ENCODE data around the gene STXBP2.

The STXBP2 gene

DNA sequence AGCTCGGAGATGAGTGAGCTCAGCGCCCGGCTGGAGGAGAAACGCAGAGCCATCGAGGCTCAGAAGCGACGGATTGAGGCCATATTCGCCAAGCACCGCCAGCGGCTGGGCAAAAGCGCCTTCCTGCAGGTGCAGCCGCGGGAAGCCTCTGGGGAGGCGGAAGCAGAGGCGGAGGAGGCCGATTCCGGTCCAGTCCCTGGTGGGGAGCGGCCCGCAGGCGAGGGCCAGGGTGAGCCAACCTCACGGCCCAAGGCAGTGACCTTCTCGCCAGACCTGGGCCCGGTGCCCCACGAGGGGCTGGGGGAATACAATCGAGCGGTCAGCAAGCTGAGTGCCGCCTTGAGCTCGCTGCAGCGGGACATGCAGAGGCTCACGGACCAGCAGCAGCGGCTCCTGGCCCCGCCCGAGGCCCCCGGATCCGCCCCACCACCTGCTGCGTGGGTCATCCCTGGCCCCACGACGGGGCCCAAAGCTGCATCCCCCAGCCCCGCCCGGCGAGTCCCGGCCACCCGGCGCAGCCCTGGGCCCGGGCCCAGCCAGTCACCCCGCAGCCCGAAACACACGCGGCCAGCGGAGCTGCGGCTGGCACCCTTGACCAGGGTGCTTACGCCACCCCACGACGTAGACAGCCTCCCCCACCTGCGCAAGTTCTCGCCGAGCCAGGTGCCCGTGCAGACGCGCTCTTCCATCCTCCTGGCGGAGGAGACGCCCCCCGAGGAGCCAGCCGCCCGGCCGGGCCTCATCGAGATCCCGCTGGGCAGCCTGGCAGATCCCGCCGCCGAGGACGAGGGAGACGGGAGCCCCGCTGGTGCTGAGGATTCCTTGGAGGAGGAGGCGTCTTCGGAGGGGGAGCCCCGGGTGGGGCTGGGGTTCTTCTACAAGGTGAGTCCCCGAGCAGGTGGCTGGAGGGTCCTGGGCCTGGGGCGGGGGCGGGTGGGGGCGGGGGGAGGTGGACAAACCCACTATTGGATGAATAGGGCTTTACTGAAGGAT, 24.3 kb upstream of the STXBP2 start:
- Histone ChIP-seq H3K4me2 (no peak overlapping the region), H3K36me3 (peaks cover 14% of the 10 kb centered on the region), H3K27ac (no peak overlapping the region), H3K27me3 (no peaks in the 10 kb centered on the region), H4K20me1 (0 out of 2 replicates have a peak, but pooled peaks cover 6% of the 10 kb centered on the region), H3K9ac (no peak overlapping the region), H3K4me1 (no peaks in the 10 kb centered on the region), H3K4me3 (no peak overlapping the region), H3K9me3 (no peaks in the 10 kb centered on the region)
- TF ChIP-seq Cebpa-rat (IDR thresholded peaks at IDR 0.05): no peak

DNA sequence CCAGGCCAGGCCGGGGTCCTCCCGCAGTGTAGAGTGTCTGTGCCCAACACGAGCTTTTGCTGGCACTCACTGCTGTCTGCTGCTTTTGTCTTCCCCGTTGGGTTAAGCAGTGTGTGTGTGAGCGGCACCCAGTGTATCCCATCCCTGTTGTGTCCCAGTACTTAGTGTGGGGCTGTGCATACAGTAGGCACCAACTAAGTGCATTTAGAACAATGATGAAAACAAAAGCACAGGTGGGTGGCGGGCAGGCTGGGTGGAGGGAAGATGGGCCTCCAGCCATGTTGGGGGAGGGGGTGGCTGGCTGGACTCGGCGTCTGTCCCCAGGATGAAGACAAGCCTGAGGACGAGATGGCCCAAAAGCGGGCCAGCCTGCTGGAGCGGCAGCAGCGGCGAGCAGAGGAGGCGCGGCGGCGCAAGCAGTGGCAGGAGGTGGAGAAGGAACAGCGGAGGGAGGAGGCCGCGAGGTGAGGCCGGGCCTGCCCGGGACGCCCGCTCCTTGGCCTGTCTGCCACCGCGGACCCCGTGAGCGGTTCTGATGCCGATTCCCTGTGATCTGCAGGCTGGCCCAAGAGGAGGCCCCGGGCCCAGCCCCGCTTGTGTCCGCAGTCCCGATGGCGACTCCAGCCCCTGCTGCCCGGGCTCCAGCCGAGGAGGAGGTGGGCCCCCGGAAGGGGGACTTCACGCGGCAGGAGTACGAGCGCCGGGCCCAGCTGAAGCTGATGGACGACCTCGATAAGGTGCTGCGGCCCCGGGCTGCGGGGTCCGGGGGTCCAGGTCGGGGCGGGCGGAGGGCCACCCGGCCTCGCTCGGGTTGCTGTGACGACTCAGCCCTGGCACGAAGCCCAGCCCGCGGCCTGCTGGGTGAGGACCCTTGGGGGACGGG, 21.8 kb upstream of the STXBP2 start:
- Histone ChIP-seq H3K27me3 (no peaks in the 10 kb centered on the region), H3K4me2 (no peak overlapping the region), H3K27ac (no peak overlapping the region), H3K4me3 (no peak overlapping the region), H3K4me1 (no peaks in the 10 kb centered on the region), H3K9me3 (no peaks in the 10 kb centered on the region), H4K20me1 (peaks cover 22% of the 10 kb centered on the region; the same call in 1 of the 2 replicates), H3K9ac (no peak overlapping the region), H3K36me3 (peaks cover 38% of the 10 kb centered on the region)
- no peak for TF ChIP-seq Cebpa-rat (IDR thresholded peaks at IDR 0.05)

DNA sequence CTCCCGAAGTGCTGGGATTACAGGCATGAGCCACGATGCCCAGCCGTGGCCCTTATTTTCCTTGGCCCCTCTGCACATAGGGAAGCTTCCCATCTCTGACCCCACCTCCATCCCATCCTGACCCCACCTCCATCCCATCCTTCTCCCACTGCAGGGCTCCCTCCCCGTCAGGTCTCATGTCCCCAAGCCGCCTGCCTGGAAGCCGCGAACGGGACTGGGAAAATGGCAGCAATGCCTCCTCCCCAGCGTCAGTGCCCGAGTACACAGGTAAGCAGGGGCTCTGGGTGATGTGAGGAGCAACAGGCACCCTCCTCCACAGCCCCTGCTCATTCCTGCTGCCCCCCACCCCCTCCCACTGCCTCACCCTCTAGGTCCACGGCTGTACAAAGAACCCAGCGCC, 19.7 kb upstream of the STXBP2 start:
- no peak for TF ChIP-seq Cebpa-rat (IDR thresholded peaks at IDR 0.05)
- Histone ChIP-seq H3K4me1 (no peaks in the 10 kb centered on the region), H4K20me1 (peaks cover 27% of the 10 kb centered on the region)

DNA sequence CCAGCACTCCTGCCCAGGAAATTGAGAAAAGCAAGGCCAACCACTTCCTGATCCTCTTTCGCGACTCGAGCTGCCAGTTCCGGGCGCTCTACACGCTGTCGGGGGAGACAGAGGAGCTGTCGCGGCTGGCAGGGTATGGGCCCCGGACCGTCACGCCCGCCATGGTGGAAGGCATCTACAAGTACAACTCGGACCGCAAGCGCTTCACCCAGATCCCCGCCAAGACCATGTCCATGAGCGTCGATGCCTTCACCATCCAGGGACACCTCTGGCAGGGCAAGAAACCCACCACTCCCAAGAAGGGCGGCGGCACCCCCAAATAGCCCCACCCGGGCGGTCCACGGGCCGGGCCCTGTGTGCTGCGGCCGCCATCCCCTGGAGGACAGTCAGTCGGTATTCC, 19.2 kb upstream of the STXBP2 start:
- Histone ChIP-seq H3K4me3 (no peak overlapping the region), H4K20me1 (peaks cover 32% of the 10 kb centered on the region), H3K4me1 (no peaks in the 10 kb centered on the region), H3K27ac (no peak overlapping the region), H3K9me3 (no peaks in the 10 kb centered on the region), H3K36me3 (peaks cover 63% of the 10 kb centered on the region), H3K4me2 (no peak overlapping the region), H3K27me3 (no peaks in the 10 kb centered on the region), H3K9ac (no peak overlapping the region)
- TF ChIP-seq Cebpa-rat (IDR thresholded peaks at IDR 0.05): no peak

More for the DNA sequence above, 19.7 kb upstream of the STXBP2 start:
- H3K4me3 ChIP-seq: no peak overlapping the region
- H3K36me3 ChIP-seq: peaks cover 57% of the 10 kb centered on the region
- no peaks in the 10 kb centered on the region for H3K27me3 ChIP-seq
- H3K27ac ChIP-seq: no peak overlapping the region
- no peak overlapping the region for H3K4me2 ChIP-seq
- H3K9ac ChIP-seq: no peak overlapping the region
- H3K9me3 ChIP-seq: no peaks in the 10 kb centered on the region

DNA sequence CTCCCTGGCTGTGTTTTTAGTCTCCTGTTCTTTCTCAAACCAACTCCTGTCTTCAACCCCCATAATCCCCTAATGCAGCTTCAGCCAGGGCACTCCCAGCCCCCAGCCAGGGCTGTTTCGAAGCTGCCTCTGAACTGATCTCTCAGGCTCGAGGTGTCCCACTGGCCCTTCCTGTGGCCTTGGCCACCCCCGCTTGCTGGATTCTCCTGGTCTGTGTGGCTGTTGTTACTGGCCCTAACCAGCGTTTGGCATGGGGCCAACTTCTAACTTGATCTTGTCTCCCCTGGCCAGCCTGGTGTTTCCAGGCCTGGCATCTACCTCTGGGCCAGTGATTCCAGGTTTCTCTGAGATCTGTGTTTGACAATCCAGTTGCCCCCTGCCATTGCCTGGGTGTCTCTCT, 18.6 kb upstream of the STXBP2 start:
- H3K4me3 ChIP-seq: no peak overlapping the region
- H3K9me3 ChIP-seq: no peaks in the 10 kb centered on the region
- TF ChIP-seq Cebpa-rat (IDR thresholded peaks at IDR 0.05): no peak
- H3K36me3 ChIP-seq: peaks cover 69% of the 10 kb centered on the region
- H3K4me1 ChIP-seq: no peaks in the 10 kb centered on the region
- H3K27me3 ChIP-seq: no peaks in the 10 kb centered on the region
- no peak overlapping the region for H3K27ac ChIP-seq
- H3K4me2 ChIP-seq: no peak overlapping the region
- peaks cover 34% of the 10 kb centered on the region for H4K20me1 ChIP-seq
- no peak overlapping the region for H3K9ac ChIP-seq

DNA sequence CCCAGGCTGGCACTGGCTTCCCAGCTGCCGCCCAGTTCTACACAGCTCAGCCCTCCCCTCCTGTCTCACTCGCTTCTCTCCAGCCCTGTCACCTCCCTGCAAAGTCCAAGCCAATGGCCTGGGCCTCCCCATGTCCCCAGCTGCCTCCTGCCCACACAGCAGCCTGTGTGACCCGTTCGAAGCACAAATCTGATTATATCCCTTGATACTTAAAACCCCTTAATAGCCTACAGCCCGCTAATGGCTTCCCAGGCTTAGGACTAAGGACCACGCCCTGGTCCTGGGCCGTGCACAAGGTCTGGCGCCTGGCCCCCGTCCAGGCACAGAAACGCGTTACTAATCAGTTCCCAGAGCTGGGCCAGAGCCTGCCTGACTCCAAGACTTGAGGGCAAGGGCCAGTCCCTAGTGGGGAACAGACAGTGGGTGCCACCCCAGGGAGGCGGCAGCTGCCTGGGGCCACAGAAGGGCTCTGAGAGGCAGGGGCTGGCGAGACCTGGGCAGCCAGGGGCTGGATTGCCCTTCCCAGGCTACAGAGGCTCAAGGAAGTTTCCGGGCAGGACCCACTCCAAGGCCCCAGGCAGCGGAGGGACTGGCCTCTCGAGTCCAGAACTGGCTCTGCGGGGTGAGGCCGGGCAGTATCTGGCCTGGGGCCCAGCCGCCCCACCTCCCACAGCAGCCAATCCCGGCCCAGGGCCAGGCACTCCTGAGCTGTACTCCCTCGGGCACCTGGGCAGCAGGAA, 18.0 kb upstream of the STXBP2 start:
- peaks cover 75% of the 10 kb centered on the region for H3K36me3 ChIP-seq
- H3K4me3 ChIP-seq: no peak overlapping the region
- no peak overlapping the region for H3K9ac ChIP-seq
- no peak overlapping the region for H3K4me2 ChIP-seq
- H4K20me1 ChIP-seq: peaks cover 34% of the 10 kb centered on the region
- H3K27me3 ChIP-seq: no peaks in the 10 kb centered on the region
- no peak overlapping the region for H3K27ac ChIP-seq
- H3K4me1 ChIP-seq: no peaks in the 10 kb centered on the region
- H3K9me3 ChIP-seq: no peaks in the 10 kb centered on the region
- TF ChIP-seq Cebpa-rat (IDR thresholded peaks at IDR 0.05): no peak

DNA sequence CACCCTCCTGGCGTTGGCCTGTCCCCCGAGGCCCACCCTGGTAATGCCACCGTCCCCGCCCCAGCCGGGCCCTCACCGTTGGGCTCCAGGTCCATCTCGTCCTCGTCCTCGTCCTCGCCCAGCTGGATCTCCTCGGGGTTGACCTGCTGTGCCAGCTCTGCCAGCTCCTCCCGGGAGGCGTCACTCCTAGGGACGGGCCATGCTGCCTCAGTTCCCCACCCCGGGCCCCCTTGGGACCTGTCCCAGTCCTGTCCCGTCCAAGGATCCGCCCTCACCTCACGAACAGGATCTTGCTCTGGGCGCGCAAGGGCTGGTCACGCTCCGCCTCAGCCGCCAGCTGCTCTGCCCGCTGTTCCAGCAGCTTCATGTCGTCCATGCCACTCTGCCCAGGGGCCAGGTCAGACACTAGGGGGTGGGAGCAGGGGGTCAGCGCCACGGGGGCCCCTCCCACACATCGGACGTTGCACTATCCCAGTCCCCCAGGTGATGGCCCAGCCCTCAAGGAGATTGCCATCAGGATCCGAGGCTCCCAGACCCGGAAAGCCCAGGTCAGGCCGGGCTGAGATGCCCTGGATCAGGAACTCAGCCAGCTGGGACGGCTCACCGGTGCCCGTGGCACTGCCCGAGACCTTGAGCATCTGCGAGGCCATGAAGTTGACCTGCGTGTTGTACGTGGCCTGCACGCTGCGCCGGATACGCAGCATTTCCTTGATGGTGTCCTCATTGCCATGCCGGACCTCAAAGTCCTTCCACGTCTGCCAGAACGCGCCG, 17.1 kb upstream of the STXBP2 start:
- peaks cover 42% of the 10 kb centered on the region for H4K20me1 ChIP-seq
- peaks cover 84% of the 10 kb centered on the region for H3K36me3 ChIP-seq
- no peaks in the 10 kb centered on the region for H3K27me3 ChIP-seq
- no peak overlapping the region for H3K27ac ChIP-seq
- H3K9ac ChIP-seq: no peak overlapping the region
- H3K4me1 ChIP-seq: no peaks in the 10 kb centered on the region
- no peak overlapping the region for H3K4me3 ChIP-seq
- no peak for TF ChIP-seq Cebpa-rat (IDR thresholded peaks at IDR 0.05)
- H3K4me2 ChIP-seq: no peak overlapping the region
- no peaks in the 10 kb centered on the region for H3K9me3 ChIP-seq

DNA sequence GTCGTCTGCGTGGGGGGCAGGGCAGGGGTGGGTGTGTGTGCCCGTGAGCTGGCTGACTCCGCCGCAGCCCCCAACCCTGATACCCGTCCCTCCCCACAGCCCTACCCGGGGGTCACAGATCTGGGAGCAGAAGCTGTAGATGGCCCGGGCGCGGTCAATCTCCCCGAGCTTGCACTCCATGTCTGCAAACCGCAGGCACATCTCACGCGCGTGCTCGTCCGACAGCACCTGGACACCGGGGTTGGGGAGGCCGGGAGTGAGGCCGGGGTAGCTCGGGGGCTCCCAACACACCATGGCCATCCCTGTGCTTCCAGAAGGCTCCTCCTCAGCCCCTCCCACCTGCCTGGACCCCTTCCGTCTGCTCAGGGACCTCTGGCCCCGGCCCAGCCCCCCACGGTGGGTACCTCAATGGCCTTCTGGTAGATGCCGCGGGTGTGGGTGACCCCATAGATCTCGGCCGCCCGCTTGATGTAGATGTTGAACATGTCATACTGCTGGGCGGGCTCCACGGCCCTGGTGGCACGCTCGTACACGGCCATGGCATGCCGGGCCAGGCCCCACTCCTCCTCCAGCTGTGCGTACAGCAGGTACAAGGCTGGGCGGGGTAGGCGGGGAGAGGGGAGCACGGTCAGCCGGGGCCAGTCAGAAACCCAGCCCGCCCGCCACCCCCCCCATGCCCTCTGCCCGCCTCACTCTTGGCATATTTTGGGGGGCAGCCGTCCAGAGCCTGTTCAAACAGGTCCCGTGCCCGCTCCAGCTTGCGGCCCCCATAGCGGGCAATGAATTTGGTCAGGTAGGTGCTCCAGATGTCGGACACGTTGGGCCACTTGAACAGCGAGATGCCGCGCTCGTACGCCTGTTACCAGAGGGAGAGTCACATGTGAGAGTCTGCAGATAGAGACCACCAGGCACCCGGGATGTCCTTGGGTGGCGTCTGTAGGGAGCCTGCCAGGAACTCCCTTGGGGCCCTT, 16.2 kb upstream of the STXBP2 start:
- H3K9me3 ChIP-seq: no peaks in the 10 kb centered on the region
- H3K4me1 ChIP-seq: no peaks in the 10 kb centered on the region
- peaks cover 48% of the 10 kb centered on the region for H4K20me1 ChIP-seq
- H3K4me3 ChIP-seq: no peak overlapping the region
- H3K4me2 ChIP-seq: no peak overlapping the region
- H3K9ac ChIP-seq: no peak overlapping the region
- no peak overlapping the region for H3K27ac ChIP-seq
- TF ChIP-seq Cebpa-rat (IDR thresholded peaks at IDR 0.05): no peak
- peaks cover 93% of the 10 kb centered on the region for H3K36me3 ChIP-seq
- H3K27me3 ChIP-seq: no peaks in the 10 kb centered on the region

Measured in BLaER1 (cell line).